OCI-M1 (cell line): ENCODE results near the gene HSPG2.
"Not testable (repeated sequence)": the region's sequence is repeated elsewhere in the genome, so short reads cannot be mapped to it uniquely, and the experiment has no call there.

Experiments
- DNase-seq: peaks from one replicate; lab custom pipeline; 2025; lab: John Stamatoyannopoulos, UW

HSPG2 gene

GRCh38 chr1:21932127-21932526, 5.0 kb downstream of the HSPG2 start:
- DNase-seq = no peak

GRCh38 chr1:21931171-21932093, 5.7 kb downstream of the HSPG2 start:
- DNase-seq = no peak

- DNase-seq = no peak
Observed at GRCh38 chr1:21930629-21931170, 6.4 kb downstream of the HSPG2 start.

GRCh38 chr1:21930080-21930571, 7.0 kb downstream of the HSPG2 start:
- no peak for DNase-seq

- DNase-seq = no peak
Observed at GRCh38 chr1:21927533-21928237, 9.4 kb downstream of the HSPG2 start.

- DNase-seq = no peak
Observed at GRCh38 chr1:21926814-21927532, 10.1 kb downstream of the HSPG2 start.

GRCh38 chr1:21926065-21926464, 11.0 kb downstream of the HSPG2 start:
- no peak for DNase-seq

GRCh38 chr1:21925334-21925940, 11.7 kb downstream of the HSPG2 start:
- no peak for DNase-seq

- peak; percentile 75 for DNase-seq
Observed at GRCh38 chr1:21924503-21925005, 12.6 kb downstream of the HSPG2 start.

- DNase-seq = no peak
Observed at GRCh38 chr1:21922090-21923013, 14.8 kb downstream of the HSPG2 start.

- DNase-seq = peak; percentile 67
Observed at GRCh38 chr1:21921100-21921875, 15.8 kb downstream of the HSPG2 start.

GRCh38 chr1:21919520-21919919, 17.6 kb downstream of the HSPG2 start:
- no peak for DNase-seq

GRCh38 chr1:21917239-21917631, 19.9 kb downstream of the HSPG2 start:
- not testable (repeated sequence) for DNase-seq

GRCh38 chr1:21916447-21917238, 20.5 kb downstream of the HSPG2 start:
- peak; percentile 94 for DNase-seq

GRCh38 chr1:21914880-21915640, 22.1 kb downstream of the HSPG2 start:
- peak; percentile 51 for DNase-seq

- DNase-seq = no peak
Observed at GRCh38 chr1:21914450-21914849, 22.7 kb downstream of the HSPG2 start.

- DNase-seq = peak; percentile 21
Observed at GRCh38 chr1:21913763-21914162, 23.3 kb downstream of the HSPG2 start.

GRCh38 chr1:21913258-21913657, 23.9 kb downstream of the HSPG2 start:
- no peak for DNase-seq
